Right renal pelvis (tissue), 4 donors: Measurements from ENCODE around the gene PARD6B. TPM values are rescaled to one million over a fixed set of nuclear protein-coding genes. Genes with fewer than 3 reads are reported as not detected.
"Not testable (repeated sequence)": the region's sequence is repeated elsewhere in the genome, so short reads cannot be mapped to it uniquely, and the experiment has no call there.

Experiments
- DNase-seq, 4 donors: peaks; one replicate each; pipeline ENCODE4 v3.0.0-alpha.2; 2013; ENCODE audit warnings: low read depth in 4 of 4, low spot score in 3 of 4, missing footprints in 1 of 4
- polyA plus RNA-seq, 4 donors: library from polyadenylated mRNA; unstranded; fragments of 120-200 nt; gene quantifications; one replicate each; pipeline ENCODE4 v1.2.1, GENCODE V29; 2013; ENCODE audit not compliant: insufficient read length in 4 of 4

The PARD6B gene
- polyA plus RNA-seq, 4 donors = 18.7 to 29.7 (median 23.5) TPM

DNA sequence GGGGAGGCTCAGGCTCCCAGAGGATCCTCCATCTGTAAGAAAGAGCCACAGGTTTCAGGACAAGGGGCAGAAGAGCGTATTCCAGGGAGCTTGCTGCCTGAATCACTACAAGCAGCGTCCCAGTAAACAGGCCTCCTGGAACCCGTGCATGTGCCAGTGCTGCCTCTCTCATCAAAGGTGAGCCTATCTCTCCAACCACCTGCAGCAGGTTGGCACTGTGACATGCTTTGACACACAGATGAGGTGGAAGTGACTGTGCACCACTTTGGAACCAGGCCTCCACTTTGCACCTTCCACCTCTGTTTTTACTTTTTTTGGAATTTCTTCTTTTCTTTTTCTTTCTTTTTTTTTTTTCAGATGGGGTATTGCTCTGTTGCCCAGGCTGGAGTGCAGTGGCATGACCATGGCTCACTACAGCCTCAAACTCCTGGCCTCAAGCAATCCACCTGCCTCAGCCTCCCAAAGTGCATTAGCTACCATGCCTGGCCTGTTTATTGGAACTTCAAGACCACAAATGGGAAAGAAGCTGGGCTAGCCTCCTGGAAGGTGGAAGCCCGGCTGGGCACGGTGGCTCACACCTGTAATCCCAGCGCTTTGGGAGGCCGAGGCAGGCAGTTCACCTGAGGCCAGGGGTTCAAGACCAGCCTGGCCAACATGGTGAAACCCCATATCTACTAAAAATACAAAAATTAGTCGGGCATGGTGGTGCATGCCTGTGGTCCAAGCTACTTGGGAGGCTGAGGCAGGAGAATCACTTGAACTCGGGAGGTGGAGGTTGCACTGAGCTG, 27.5 kb upstream of the PARD6B start:
- not testable (repeated sequence) for DNase-seq

DNA sequence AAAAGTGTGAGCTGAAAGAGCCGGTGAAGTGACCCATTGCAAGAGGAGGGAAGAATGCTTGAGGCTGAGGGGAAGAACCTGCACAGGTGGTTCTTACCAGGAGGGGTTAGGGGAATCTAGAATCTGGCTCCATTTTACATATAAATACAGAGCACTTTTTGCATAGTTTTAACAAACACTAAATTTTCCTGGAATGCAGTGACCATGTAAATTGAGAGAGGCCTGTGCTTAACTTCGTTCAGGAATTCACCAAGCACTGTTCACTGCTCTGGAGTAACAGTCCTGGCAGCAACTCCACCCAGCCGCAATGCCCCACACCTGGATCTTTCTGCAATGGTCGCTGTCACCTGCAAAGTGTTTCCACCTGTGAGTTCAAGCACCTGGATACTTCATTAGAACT, 26.9 kb upstream of the PARD6B start:
- DNase-seq = no peak

DNA sequence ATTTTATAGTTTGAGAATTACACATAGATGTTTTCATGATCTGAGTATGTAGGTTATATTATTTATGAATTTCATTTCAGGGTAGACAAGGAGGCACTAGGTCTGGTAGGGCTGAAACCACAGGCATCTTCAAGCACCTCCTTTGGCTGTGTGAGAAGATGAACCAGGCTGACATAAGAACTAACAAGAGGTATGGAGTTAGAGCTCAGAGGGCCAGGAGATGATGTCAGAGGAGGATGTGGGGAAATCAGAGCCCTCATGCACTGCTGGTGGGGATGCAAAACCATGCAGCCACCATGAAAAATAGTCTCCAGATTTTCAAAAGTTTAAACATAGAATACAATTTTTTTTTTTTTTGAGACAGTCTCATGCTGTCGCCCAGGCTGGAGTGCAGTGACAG, 26.4 kb upstream of the PARD6B start:
- no peak for DNase-seq

DNA sequence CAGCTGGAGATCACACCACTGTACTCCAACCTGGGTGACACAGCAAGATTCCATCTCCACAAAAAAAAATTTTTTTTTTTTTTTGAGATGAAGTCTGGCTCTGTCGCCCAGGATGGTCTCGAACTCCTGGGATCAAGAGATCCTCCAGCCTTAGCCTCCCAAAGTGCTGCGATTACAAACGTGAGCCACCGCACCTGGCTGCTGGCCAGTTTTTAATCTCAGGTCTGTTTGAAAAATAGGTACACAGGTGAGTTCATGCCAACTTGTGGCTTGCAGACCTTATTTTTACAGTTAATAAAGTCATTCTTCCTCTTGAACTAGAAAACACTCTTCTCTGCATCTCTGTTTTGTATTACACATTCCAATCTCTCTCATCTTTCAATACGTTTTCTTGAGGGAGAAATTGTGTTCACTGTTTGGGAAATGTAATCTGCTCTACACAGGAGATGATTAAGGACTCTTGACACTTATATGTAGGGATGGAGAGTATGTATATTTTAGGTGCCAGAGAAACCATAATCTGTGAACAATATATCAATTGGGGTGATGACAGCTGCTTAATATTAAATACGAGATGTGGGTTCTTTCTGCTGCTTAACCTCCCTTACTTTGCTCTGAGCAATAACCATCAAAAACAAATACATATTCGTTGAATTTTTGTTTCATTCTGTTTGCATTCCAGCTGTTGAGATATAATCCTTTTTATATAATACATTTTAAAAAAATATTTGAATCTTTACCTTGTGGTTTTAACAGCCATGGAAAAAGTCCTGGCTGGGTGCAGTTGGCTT, 22.3 kb upstream of the PARD6B start:
- DNase-seq = no peak

DNA sequence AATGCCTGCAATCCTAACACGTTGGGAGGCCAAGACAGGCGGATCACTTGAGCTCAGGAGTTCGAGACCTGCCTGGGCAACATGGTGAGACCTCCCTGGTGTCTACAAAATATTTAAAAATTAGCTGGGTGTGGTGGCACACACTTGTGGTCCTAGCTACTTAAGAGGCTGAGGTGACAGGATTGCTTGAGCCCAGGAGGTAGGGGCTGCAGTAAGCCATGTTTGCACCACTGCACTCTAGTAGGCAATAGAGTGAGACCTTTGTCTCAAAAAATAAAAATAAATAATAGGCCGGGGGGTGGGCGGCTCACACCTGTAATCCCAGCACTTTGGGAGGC, 21.8 kb upstream of the PARD6B start:
- DNase-seq = no peak

DNA sequence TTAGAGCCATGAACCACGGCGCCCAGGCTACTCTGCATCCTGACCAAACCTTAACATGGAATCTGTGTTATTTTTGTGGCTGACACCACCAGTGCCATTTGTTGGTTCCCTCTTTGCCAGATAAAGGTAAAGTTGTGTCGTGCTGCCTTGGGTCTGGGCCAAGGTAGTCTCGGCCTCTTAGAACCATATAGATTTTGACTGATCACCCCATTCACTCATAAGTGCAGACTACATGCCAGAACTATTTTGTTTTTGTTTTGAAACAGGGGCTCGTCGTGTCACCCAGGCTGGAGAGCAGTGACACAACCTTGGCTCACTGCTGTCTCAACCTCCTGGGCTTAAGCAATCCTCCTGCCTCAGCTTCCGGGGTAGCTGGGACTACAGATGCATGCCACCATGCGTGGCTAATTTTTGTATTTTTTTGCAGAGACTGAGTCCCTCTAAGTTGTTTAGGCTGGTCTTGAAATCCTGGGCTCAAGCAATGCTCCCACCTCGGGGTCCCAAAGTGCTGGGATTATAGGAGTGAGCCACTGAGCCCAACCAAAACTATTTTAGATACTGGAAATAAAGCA, 20.8 kb upstream of the PARD6B start:
- DNase-seq = no peak

DNA sequence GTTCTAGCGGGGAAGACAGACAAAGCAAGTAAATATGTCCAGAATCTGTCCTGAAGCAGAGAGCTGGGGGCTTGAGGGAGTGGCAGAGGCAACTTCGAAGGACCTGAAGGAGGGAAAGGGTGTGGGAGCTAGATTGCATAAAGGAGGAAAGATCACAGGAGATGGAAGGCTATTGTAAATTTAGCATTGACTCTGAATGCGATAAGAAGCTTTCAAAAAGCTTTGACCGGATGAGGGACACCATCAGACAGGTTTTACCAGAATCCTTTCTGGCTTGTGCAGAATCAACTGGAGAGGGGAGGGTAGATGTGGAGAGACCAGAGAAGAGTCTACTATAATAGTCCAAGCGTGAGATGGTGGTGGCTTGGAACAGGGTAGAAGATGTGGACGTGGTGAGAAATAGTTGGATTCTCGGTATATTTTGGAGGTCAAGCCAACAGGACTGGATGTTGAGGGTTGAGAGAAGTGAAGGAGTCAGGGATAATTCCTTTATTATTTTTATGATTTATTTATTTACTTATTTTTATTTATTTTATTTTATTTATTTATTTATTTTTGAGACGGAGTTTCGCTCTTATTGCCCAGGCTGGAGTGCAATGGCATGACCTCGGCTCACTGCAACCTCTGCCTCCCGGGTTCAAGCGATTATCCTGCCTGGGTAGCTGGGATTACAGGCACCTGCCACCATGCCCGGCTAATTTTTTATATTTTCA, 20.1 kb upstream of the PARD6B start:
- DNase-seq = no peak

DNA sequence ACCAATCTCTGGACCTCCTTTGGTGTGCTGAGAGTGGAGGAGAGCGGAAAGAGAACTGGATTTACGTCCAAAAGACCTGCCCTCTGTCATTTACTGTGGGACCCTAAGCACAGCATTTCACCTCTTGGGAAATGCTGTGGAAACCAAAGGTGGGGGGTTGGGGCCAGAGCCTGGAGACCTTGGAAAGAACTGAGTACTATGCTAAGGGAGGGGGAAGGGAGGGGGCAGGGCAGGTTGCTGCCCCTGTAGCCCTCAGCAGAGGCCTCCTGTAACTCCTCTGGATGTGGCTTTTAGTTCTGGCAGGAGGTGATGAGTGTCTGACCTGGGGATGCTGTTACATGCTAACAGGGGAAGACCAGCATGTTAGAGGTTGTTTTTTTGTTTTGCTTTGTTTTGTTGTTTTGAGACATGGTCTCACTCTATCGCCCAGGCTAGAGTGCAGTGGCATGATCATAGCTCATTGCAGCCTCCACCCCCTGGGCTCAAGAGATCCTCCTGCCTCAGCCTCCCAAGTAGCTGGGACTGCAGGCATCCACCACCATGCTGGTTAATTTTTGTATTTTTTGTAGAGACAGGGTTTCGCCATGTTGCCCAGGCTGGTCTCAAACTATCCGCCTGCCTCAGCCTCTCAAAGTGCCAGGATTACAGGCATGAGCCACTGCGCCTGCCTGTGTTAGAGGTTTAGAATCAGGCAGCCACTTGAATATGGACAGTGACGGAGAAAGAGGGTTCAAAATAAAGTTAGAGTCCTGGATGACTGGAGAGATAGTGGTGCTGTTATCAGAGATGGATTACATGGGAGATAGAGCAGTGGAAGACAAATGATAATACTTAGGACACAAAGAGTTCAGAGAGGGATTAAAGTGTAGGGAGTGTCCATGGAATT, 18.4 kb upstream of the PARD6B start:
- DNase-seq = no peak

DNA sequence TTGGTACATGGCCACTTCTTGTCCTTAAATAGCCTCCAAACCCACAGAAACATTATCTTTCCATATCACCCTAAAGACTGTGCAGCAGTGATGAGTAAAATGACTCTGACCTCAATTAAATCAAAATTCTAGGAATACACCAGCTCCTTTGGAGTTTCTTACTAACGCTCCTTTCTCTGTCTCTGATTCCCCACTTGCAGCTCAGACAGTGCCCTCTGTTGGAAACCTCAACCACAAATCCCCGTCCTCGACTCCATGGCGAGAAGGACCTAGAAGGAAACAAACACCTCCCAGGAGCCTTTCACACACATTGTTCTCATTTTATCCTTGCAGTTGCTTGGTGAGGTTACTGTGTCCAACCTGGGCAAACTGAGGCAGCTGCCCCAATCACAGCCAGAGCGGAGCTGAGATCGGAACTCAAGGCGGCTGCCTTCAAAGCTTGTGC, 17.7 kb upstream of the PARD6B start:
- no peak for DNase-seq

DNA sequence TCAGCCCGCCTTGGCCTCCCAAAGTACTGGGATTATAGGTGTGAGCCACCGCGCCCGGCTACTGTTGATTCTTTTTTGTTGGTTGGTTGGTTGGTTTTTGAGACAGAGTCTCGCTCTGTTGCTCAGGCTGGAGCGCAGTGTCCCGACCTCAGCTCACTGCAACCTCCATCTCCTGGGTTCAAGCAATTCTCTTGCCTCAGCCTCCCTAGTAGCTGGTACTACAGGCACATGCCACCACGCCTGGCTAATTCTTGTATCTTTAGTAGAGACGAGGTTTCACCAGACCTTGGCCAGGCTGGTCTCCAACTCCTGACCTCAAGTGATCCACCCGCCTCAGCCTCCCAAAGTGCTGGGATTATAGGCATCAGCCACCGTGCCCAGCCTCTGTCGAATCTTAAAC, 17.0 kb upstream of the PARD6B start:
- DNase-seq = not testable (repeated sequence)

DNA sequence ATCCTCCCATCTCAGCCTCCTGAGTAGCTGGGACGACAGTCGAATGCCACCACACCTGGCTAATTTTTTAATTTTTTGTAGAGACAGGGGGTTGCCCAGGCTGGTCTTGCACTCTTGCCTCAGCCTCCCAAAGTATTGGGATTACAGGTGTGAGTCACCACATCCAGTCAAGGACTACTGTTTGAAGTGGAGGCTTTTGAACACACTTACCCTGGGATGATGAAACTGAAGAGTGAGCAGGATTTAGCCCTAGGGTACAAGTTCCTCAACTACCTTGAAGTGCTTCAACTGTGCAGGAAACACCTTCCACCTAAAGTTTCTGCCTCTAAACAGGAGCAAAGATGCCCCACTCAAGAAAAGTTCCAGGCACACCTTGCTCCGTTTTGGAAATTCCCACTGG, 15.7 kb upstream of the PARD6B start:
- DNase-seq = no peak

DNA sequence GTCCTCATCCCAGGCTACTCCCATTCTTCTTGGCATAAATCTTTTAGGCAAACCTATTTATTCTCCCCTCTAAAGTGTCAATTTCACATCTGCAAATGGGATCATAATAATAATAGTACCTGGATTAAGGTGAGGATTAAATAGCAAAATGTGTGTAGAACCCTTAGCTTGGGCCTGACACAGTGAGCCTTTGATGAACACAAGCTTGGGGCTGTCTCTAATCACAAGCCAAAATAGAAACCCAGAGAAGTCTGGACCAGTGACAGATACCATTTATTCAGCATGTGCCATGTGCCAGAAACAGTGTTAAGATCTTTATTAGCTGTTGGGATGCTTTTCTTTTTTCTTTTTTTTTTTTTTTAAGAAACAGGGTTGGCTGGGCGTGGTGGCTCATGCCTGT, 14.9 kb upstream of the PARD6B start:
- DNase-seq = no peak

DNA sequence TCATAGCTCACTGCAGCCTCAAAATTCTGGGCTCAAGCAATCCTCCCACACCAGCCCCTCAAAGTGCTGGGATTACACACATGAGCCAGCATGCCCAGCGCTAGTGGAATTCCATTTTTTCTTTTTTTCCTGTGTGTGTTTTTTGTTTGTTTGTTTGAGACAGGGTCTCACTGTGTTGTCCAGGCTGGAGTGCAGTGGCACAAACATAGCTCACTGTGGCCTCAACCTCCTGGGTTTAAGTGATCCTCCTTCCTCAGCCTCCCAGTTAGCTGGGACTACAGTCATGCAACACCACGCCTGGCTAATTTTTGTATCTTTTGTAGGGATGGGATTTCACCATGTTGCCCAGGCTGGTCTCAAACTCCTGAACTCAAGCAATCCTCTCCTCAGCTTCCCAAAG, 14.1 kb upstream of the PARD6B start:
- no peak for DNase-seq

DNA sequence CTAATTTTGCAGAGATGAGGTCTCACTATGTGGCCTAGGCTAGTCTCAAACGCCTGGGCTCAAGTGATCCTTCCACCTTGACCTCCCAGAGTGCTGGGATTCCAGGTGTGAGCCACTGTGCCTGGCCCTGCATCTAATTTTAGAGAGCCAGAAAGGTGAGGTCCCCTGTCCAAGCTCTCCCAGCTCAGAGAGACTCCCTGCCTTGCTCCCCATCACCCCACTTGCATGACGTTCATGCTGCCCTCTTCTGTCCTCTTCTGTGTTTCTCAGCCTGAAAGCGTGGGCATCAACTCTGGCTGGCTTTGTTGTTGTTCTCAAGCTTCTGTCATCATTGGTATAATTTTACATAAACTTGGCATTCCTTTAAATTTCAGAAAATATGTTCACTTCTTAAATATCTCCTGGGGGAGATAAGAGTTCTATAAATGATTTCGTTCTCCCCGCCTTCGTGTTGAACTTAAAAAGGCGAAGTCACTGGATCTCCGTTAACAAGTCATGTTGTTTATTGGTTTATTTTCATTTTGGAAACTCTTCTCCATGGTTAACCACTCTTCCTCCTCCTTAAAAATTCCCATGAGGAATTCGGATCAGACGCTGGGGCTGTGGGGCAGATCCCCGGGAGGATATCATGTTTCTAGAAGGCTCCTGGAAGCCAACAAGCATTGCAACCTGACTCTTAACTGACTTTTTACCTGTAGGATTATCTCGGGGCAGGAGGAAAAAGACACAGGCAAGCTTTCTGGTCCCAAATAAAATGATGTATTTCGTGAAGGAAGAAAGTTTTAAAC, 13.2 kb upstream of the PARD6B start:
- DNase-seq = no peak

DNA sequence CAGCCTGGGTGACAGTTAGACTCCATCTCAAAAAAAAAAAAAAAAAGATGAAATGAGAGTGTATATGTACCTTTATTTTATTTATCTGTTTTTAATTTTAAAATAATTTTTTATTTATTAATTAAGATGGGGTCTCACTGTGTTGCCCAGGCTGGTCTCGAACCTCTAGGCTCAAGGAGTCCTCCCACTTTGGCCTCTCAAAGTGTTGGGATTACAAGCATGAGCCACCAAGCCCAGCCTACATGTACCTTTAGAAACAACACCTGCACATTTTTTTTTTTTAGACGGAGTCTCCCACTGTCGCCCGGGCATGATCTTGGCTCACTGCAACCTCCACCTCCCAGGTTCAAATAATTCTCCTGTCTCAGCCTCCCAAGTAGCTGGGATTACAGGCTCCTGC, 12.1 kb upstream of the PARD6B start:
- no peak for DNase-seq

DNA sequence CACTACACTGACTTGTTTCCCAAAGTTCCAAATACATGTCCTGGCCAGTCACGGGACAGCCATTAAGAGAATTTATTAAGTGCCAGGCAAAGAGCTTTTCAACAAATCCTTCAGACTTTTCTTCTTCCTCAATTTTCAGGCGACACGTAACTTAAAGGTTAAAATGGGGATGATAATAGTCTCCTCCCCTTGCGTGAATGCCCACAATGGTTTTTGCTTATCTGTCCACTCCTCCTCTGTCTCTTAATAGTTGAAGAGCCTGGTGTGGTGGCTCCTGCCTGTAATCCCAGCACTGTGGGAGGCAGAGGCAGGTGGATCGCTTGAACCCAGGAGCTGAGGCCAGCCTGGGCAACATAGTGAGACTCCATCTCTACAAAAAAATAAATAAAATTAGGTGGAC, 11.4 kb upstream of the PARD6B start:
- DNase-seq = no peak

DNA sequence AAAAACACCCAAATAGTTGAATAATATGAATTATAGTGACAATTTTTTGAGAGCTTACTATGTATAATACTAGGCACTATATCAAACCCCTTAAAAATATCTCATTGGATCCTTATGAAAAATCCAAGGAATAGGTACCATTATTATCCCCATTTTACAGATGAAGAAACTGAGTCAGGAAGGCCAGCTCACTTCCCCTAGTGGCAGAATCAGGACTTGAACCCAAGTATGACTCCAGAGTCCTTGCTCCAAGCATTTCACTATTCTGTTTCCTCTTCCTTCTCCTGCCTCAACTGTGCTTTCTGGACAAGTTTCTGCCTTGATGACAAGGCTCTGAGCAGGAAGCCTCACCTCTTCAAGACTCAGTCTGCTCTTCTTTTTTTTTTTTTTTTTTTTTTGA, 10.8 kb upstream of the PARD6B start:
- no peak for DNase-seq

DNA sequence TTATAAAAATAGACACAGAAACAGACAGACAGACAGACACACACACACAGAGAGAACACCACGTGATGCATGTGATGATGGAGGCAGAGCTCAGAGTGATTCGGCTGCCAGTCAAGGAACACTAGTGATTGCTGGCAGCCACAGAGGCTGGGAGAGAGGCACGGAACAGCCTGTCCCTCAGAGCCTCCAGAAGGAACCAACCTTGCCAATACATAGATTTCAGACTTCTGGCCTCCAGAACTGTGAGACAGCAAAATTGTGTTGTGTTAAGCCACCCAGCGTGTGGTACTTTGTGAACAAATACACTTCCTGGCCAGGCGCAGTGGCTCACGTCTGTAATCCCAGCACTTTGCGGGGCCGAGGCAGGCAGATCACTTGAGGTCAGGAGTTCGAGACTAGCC, 9.5 kb upstream of the PARD6B start:
- DNase-seq = no peak

DNA sequence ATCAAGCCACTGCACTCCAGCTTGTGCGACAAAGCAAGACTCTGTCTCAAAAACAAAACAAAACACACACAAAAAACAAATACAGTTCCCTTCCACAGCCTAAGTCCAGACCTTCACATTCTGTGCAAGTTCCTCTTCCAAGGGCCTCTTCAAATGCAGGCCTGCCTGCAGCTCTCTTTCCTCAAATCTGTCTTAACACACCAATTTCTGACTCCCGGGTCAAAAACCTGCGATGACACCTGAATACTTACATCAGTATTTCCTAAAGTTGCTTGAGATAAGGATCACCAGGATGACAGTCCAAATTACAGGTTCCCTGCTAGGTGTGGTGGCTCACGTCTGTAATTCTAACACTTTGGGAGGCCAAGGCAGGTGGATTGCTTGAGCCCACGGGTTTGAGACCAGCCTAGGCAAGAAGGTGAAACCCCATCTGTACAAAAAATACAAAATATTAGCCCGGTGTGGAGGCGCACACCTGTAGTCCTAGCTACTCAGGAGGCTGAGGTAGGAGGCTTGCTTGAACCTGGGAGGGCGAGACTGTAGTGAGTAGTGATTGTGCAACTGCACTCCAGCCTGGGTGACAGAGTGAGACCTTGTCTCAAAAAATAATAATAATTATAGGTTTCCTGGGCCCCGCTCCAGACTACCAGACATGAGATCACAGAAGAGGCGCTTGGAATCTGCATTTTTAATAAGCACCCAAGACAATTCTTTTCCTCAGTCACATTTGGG, 8.8 kb upstream of the PARD6B start:
- no peak for DNase-seq
